GM23248 (cell line): ENCODE results near the gene DTX3. TPM values are rescaled to one million over a fixed set of nuclear protein-coding genes. Genes with fewer than 3 reads are reported as not detected.

ENCODE experiments used
- DNase-seq: peaks from one replicate; pipeline ENCODE4 v3.0.0-alpha.2; 2015
- H2AFZ ChIP-seq: fragments of 200-600 bp; sonication (generic); 2 replicates; pipeline ENCODE4 v1.6.1; 2016; ENCODE audit warnings: antibody characterized with exemption
- H3F3A ChIP-seq: fragments of 200-600 bp; sonication (generic); 2 replicates; pipeline ENCODE4 v1.6.1; 2016; ENCODE audit warnings: mild to moderate bottlenecking, antibody characterized with exemption, mixed run types; ENCODE audit not compliant: insufficient read depth
- H3K27ac ChIP-seq: fragments of 200-600 bp; sonication (generic); 2 replicates; pipeline ENCODE4 v1.5.1; 2016; ENCODE audit warnings: mild to moderate bottlenecking
- H3K27me3 ChIP-seq: fragments of 200-600 bp; sonication (generic); replicated peaks from 2 replicates; pipeline ENCODE4 v1.6.1; 2016; ENCODE audit warnings: mild to moderate bottlenecking; ENCODE audit not compliant: insufficient read depth
- H3K36me3 ChIP-seq: fragments of 200-600 bp; sonication (generic); 2 replicates; pipeline ENCODE4 v1.6.1; 2016; ENCODE audit warnings: low read depth, mild to moderate bottlenecking
- H3K4me1 ChIP-seq: fragments of 200-600 bp; sonication (generic); 2 replicates; pipeline ENCODE4 v1.6.1; 2016; ENCODE audit warnings: mild to moderate bottlenecking; ENCODE audit not compliant: insufficient read depth
- H3K4me2 ChIP-seq: fragments of 200-600 bp; sonication (generic); one replicate; pipeline ENCODE4 v1.6.1; 2016; ENCODE audit warnings: mild to moderate bottlenecking; ENCODE audit not compliant: unreplicated experiment
- H3K4me3 ChIP-seq: fragments of 200-600 bp; sonication (generic); 2 replicates; pipeline ENCODE4 v1.5.1; 2016; ENCODE audit warnings: mild to moderate bottlenecking
- H3K79me2 ChIP-seq: fragments of 200-600 bp; sonication (generic); 2 replicates; pipeline ENCODE4 v1.6.1; 2016; ENCODE audit warnings: mild to moderate bottlenecking; ENCODE audit not compliant: insufficient read depth
- H3K9ac ChIP-seq: fragments of 200-600 bp; sonication (generic); 2 replicates; pipeline ENCODE4 v1.6.1; 2016; ENCODE audit warnings: mild to moderate bottlenecking
- H3K9me2 ChIP-seq: fragments of 200-600 bp; sonication (generic); 2 replicates; pipeline ENCODE4 v1.6.1; 2016; ENCODE audit warnings: mixed run types, mild to moderate bottlenecking, moderate library complexity; ENCODE audit not compliant: insufficient read depth
- H3K9me3 ChIP-seq: fragments of 200-600 bp; sonication (generic); one replicate; pipeline ENCODE4 v1.6.1; 2017; ENCODE audit warnings: low read depth
- H4K20me1 ChIP-seq: fragments of 200-600 bp; sonication (generic); 2 replicates; pipeline ENCODE4 v1.6.0; 2016; ENCODE audit not compliant: insufficient read depth
- EZH2 ChIP-seq: fragments of 200-600 bp; sonication (generic); IDR thresholded peaks from 2 replicates; pipeline ENCODE4 v1.6.1; 2018; ENCODE audit warnings: antibody characterized with exemption, mild to moderate bottlenecking; ENCODE audit not compliant: insufficient read depth, poor library complexity, severe bottlenecking
- EZH2phosphoT487 ChIP-seq: fragments of 200-600 bp; sonication (generic); IDR thresholded peaks from 2 replicates; pipeline ENCODE4 v1.6.1; 2018; ENCODE audit warnings: antibody characterized with exemption, moderate library complexity, mild to moderate bottlenecking, low read depth; ENCODE audit not compliant: insufficient read depth
- WGBS, 2 experiments: methylation state at CpG; one replicate each; pipeline ENCODE4 v1.1.6; 2015 to 2017; ENCODE audit warnings: low lambda C conversion rate in 2 of 2, low coverage in 1 of 2; ENCODE audit errors: missing lambda C conversion rate in 2 of 2; 5-methylcytosine and 5-hydroxymethylcytosine counted together
- in situ Hi-C: fragments of 300-500 bp; cut with MboI; formaldehyde crosslinking; loops from 2 replicates; pipeline ENCODE4 v1.15.0; 2020
- polyA plus RNA-seq: library from polyadenylated mRNA; unstranded; fragments of >200 nt; fragmentation: Nextera tagmentation; extraction: Ambion mirVana; gene quantifications from 2 replicates; pipeline ENCODE4 v1.2.1, GENCODE V29; 2016
- total RNA-seq: library from RNA; depleted of rRNA; stranded (reverse); fragments of >200 nt; shearing (Covaris generic); gene quantifications from 2 replicates; pipeline ENCODE4 v1.2.3, GENCODE V29; 2014

Gene DTX3
- total and polyA plus RNA-seq, 2 experiments from 2014 or later: 7.7 to 19.6 TPM

DNA sequence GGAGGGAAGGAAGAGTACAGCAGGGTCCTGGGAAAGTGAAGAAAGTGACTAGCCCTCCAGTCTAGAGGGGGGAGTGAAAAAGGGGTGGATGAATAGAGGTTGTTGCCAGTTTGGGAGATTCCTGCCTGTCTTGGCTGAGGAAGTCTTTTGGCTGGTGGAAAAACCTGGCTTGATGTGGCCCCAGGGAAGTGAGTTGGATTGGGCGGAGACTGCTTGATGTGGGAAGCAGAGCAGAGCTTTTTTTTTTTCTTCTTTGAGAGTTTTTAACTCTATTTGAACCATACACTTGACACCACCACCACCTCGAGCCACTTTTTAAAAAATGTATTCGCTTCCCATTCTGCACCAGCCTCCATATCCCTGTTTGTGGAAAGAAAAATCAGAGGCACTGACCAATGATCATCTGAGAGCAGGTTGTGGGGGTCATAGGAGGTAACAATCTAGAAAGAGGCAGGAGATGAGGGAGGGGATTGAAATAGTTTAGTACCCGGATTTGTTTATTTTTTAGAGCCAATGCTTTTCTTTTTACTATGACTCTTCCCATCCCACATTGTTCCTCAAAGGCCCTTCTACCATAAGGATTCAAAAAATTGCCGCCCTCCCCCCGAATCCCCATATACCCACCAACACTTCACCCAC, 690 bp upstream of the DTX3 start:
- Histone ChIP-seq H3F3A (peaks cover 5% of the 10 kb centered on the region; the same call in 1 of the 2 replicates), H3K27ac (peak overlapping the region; percentile 27), H3K4me2 (peak overlapping the region; percentile 87), H3K9ac (peak overlapping the region; percentile 94), H3K9me2 (no peaks in the 10 kb centered on the region), H4K20me1 (no peaks in the 10 kb centered on the region), H3K4me1 (peaks cover 9% of the 10 kb centered on the region), H3K4me3 (peak overlapping the region; percentile 88), H2AFZ (peak overlapping the region; percentile 92), H3K9me3 (no peaks in the 10 kb centered on the region), H3K27me3 (no peaks in the 10 kb centered on the region), H3K79me2 (no peaks in the 10 kb centered on the region), H3K36me3 (no peaks in the 10 kb centered on the region; the same call in 1 of the 2 replicates)
- DNase-seq: peak; percentile 84
- no peak for TF ChIP-seq EZH2
- no peak for TF ChIP-seq EZH2phosphoT487
- in situ Hi-C loops: no loop called here
- WGBS, 2 experiments: 12 to 14% methylated on average over 6 of the region's 6 CpGs

DNA sequence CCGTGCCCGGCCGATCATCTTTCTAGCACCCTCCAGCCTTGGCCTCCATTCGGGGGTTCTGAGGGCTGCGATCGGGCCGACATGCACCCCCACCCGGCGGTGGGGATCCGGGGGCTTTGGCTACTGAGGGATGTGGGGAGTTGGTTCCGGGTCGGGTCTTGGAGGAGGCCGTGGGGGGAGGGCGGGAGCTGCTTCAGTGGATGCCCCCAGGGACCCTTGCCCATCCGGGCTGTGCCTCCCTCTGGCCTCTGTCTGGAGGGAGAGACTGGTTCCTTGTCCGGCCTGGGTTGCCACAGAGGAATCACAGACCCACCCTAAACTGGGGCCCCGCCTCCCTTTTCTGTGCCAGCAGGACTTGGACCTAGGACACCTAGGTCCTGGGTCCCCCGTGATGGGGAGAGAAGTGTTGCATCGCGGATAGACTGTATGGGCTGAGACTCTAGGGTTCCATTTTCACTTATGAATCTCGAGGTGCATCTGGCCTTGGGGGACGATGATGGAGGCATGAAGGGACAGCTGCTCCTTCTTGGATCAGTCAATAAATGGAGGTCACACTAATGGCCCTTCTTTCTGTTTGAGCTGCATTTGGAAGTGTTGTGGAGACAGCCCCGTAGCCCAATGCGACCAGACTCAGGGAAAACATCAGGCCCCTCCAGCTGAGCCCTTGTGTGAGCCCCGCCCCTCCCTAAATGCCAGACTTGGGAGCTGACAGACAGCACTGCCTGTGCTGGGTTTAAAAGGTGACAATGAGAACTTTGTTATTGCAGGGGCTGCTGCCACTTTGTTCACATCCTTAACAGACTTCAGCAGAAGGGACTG, 577 bp downstream of the DTX3 start:
- Histone ChIP-seq H4K20me1 (no peaks in the 10 kb centered on the region), H3K79me2 (no peaks in the 10 kb centered on the region), H3K27ac (peak overlapping the region; percentile 27; the same call in 1 of the 2 replicates), H2AFZ (peak overlapping the region; percentile 92), H3F3A (peaks cover 5% of the 10 kb centered on the region; the same call in 1 of the 2 replicates), H3K27me3 (no peaks in the 10 kb centered on the region), H3K9ac (peak overlapping the region; percentile 94), H3K36me3 (no peaks in the 10 kb centered on the region), H3K9me2 (no peaks in the 10 kb centered on the region), H3K4me3 (peak overlapping the region; percentile 88), H3K9me3 (no peaks in the 10 kb centered on the region), H3K4me1 (peaks cover 10% of the 10 kb centered on the region), H3K4me2 (peak overlapping the region; percentile 85)
- DNase-seq: peak; percentile 64
- no peak for TF ChIP-seq EZH2phosphoT487
- no peak for TF ChIP-seq EZH2
- in situ Hi-C loops: no loop called here
- WGBS, 2 experiments: 3 to 4% methylated on average over 24 to 25 of the region's 25 CpGs

DNA sequence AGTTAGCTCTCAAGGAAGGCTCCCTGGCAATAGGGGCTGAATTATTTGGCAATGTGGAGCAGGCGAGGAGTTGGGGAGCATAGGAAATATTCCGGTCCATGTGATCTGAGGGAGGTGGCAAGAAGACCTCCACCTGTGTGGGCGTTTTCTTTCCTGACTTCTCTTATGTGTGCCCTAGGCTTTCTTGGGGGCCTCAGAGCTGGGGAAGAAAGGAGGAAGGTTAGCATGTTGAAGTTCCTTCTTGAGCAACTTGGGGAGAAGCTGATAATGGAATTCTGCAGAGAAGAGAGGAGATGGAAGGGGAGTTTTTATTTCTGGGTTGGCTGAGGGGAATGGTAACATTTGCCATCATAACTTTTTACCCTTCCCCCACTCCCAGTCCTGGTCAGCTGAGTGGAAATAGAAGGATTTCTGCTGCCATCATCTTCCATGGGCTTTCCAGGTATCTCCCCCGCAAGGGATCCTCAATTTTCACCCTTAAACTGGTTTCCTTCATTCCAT, 1.2 kb downstream of the DTX3 start:
- Histone ChIP-seq H2AFZ (peak overlapping the region; percentile 92; the same call in 1 of the 2 replicates), H3K36me3 (no peaks in the 10 kb centered on the region)
- WGBS, 2 experiments: 72 to 73% methylated on average over 4 of the region's 4 CpGs

DNA sequence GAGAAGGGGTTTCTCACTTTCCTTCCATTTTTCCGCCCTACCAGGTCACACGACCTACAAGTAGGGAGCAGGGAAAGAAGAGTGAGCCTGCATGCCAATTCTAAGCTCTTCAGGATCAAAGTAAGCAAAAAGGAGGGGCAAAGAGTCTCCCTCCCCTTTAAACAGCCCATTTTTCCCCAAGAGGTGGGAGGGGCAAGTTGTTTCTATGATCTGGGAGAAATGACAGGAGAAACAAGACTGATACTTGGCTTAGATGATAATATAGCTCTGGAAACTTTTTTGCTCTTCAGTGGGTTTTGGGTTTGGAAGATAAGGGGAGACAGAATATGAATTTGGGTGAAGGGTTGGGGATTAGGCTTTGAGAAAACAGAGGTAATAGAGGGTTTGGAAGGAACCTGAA, 1.8 kb downstream of the DTX3 start:
- no peaks in the 10 kb centered on the region for H3K9me3 ChIP-seq
- H3F3A ChIP-seq: peaks cover 5% of the 10 kb centered on the region; the same call in 1 of the 2 replicates
- 78% methylated on average over 2 of the region's 2 CpGs for WGBS, 2 experiments
- in situ Hi-C loops: no loop called here
- H3K27ac ChIP-seq: no peak overlapping the region
- H3K27me3 ChIP-seq: no peaks in the 10 kb centered on the region
- TF ChIP-seq EZH2phosphoT487 (no peak), EZH2 (no peak)
- no peaks in the 10 kb centered on the region for H4K20me1 ChIP-seq
- DNase-seq: no peak
- H2AFZ ChIP-seq: no peak overlapping the region
- H3K79me2 ChIP-seq: no peaks in the 10 kb centered on the region
- H3K4me1 ChIP-seq: peaks cover 19% of the 10 kb centered on the region
- H3K9me2 ChIP-seq: no peaks in the 10 kb centered on the region
- no peak overlapping the region for H3K4me3 ChIP-seq
- H3K4me2 ChIP-seq: no peak overlapping the region
- no peaks in the 10 kb centered on the region for H3K36me3 ChIP-seq
- no peak overlapping the region for H3K9ac ChIP-seq

More for the DNA sequence above, 1.2 kb downstream of the DTX3 start:
- H4K20me1 ChIP-seq: no peaks in the 10 kb centered on the region
- DNase-seq: no peak
- no peak overlapping the region for H3K9ac ChIP-seq
- H3K4me3 ChIP-seq: 0 out of 2 replicates have a peak overlapping the region, but pooled peaks have one; percentile 88
- H3F3A ChIP-seq: peaks cover 5% of the 10 kb centered on the region; the same call in 1 of the 2 replicates
- no peaks in the 10 kb centered on the region for H3K9me2 ChIP-seq
- no peaks in the 10 kb centered on the region for H3K9me3 ChIP-seq
- H3K27ac ChIP-seq: no peak overlapping the region
- in situ Hi-C loops: no loop called here
- H3K4me2 ChIP-seq: peak overlapping the region; percentile 85
- no peak for TF ChIP-seq EZH2phosphoT487
- TF ChIP-seq EZH2: no peak
- H3K4me1 ChIP-seq: peaks cover 17% of the 10 kb centered on the region
- no peaks in the 10 kb centered on the region for H3K79me2 ChIP-seq
- no peaks in the 10 kb centered on the region for H3K27me3 ChIP-seq
